K562 (cell line): Measurements from ENCODE around the gene SMARCC1. TPM values are rescaled to one million over a fixed set of nuclear protein-coding genes. Genes with fewer than 3 reads are reported as not detected.
A peak's percentile ranks its signal among the peaks of the same experiment; 100 is the strongest.

ENCODE experiments used
- BMI1 ChIP-seq: fragments of 150-350 bp; IDR thresholded peaks from 2 replicates; pipeline ENCODE4 v1.6.1; 2014; ENCODE audit warnings: low read length
- DNMT1 ChIP-seq: fragments of 450-650 bp; IDR thresholded peaks from 2 replicates; pipeline ENCODE4 v1.6.1; 2016; ENCODE audit warnings: antibody characterized with exemption, mild to moderate bottlenecking
- GABPB1 ChIP-seq: sonication (generic); formaldehyde crosslinking; IDR thresholded peaks from 2 replicates; pipeline ENCODE4 v1.8.0; 2022; ENCODE audit warnings: mild to moderate bottlenecking, missing genetic modification reagents
- GATAD2A ChIP-seq: fragments of 450-650 bp; IDR thresholded peaks from 2 replicates; pipeline ENCODE4 v1.6.1; 2017
- MAFG ChIP-seq: fragments of 450-650 bp; conservative IDR thresholded peaks from 2 replicates; pipeline ENCODE4 v1.6.1; 2016; ENCODE audit warnings: missing genetic modification characterization, missing compliant biosample characterization
- MAZ ChIP-seq, 2 experiments: fragments of 450-650 bp in 1 of 2; sonication (generic) in 1 of 2; formaldehyde crosslinking; IDR thresholded peaks in 1 of 2; conservative IDR thresholded peaks in 1 of 2; 2 replicates each; pipeline versions ENCODE4 v1.4.0 to v1.5.0; 2020; ENCODE audit warnings: mild to moderate bottlenecking in 1 of 2, missing genetic modification reagents in 1 of 2
- NFRKB ChIP-seq: fragments of 450-650 bp; IDR thresholded peaks from 2 replicates; pipeline ENCODE4 v1.6.1; 2016; ENCODE audit warnings: low read depth
- NRF1 ChIP-seq, 2 experiments: fragments of 450-650 bp; IDR thresholded peaks in 1 of 2; conservative IDR thresholded peaks in 1 of 2; 2 replicates each; pipeline ENCODE4 v1.6.1; 2014; ENCODE audit warnings: mild to moderate bottlenecking in 2 of 2
- RCOR1 ChIP-seq, 2 experiments: IDR thresholded peaks; 2 replicates each; pipeline ENCODE4 v1.6.1; 2012; ENCODE audit warnings: low read depth in 2 of 2, low read length in 2 of 2, borderline replicate concordance in 1 of 2, improper control_type of control experiment in 1 of 2
- RFX7 ChIP-seq: fragments of 250-450 bp; sonication (Bioruptor Pico); IDR thresholded peaks from 2 replicates; pipeline ENCODE4 v1.5.1; 2021; ENCODE audit warnings: mild to moderate bottlenecking
- SRSF3 ChIP-seq: fragments of 200-400 bp; formaldehyde crosslinking; IDR thresholded peaks from 2 replicates; pipeline ENCODE4 v1.6.1; 2016; ENCODE audit warnings: mild to moderate bottlenecking, low read length, moderate library complexity; ENCODE audit not compliant: insufficient read depth
- SUPT5H ChIP-seq: fragments of 450-650 bp; IDR thresholded peaks from 2 replicates; pipeline ENCODE4 v1.6.1; 2016
- TAF7 ChIP-seq: fragments of 450-650 bp; IDR thresholded peaks from 2 replicates; pipeline ENCODE4 v1.6.1; 2016; ENCODE audit warnings: missing genetic modification characterization, missing compliant biosample characterization
- ZNF134 ChIP-seq: fragments of 250-450 bp; sonication (Bioruptor Pico); conservative IDR thresholded peaks from 2 replicates; pipeline ENCODE4 v1.4.0; 2020
- ZNF239 ChIP-seq: fragments of 250-450 bp; sonication (Bioruptor Pico); IDR thresholded peaks from 2 replicates; pipeline ENCODE4 v1.4.0; 2020; ENCODE audit warnings: mild to moderate bottlenecking
- ZNF76 ChIP-seq: fragments of 250-450 bp; sonication (Bioruptor Pico); IDR thresholded peaks from 2 replicates; pipeline ENCODE4 v1.4.0; 2020; ENCODE audit warnings: mild to moderate bottlenecking, moderate library complexity, borderline replicate concordance
- polyA plus RNA-seq, 8 experiments: library from polyadenylated mRNA; depleted of rRNA in 4 of 8; stranded (reverse) in 5 of 8; unstranded in 3 of 8; fragments of >200 nt; fragmentation: Nextera tagmentation in 2 of 8; fragmentation: Illumina TruSeq in 1 of 8; extraction: Ambion mirVana in 2 of 8; extraction: Trizol in 1 of 8; gene quantifications; 2 replicates each; pipeline versions ENCODE4 v1.2.1 to v1.2.3, GENCODE V29; 2011 to 2014; ENCODE audit warnings: inconsistent platforms in 1 of 8, missing spikeins in 1 of 8
- total RNA-seq, 7 experiments: library from RNA; depleted of rRNA in 6 of 7; stranded (reverse); fragments of >200 nt in 6 of 7; fragmentation: Illumina TruSeq in 2 of 7; extraction: Trizol in 2 of 7; gene quantifications; 2 replicates each; pipeline versions ENCODE4 v1.2.1 to v1.2.3, GENCODE V29; 2011 to 2021; ENCODE audit warnings: low replicate concordance in 1 of 7
- TF ChIP-seq, protein P1 (sequence below): fragments of 250-450 bp; sonication (Bioruptor Pico); IDR thresholded peaks from 2 replicates; pipeline ENCODE4 v1.9.0; 2021; ENCODE audit warnings: mild to moderate bottlenecking, inconsistent platforms
- TF ChIP-seq, protein P2 (sequence below): fragments of 150-350 bp; conservative IDR thresholded peaks from 2 replicates; pipeline ENCODE4 v1.6.1; 2014; ENCODE audit warnings: low read length
- TF ChIP-seq, protein P3 (sequence below), 2 experiments: fragments of 150-350 bp in 1 of 2; IDR thresholded peaks; 2 replicates each; pipeline ENCODE4 v1.6.1; 2012 to 2016; ENCODE audit warnings: low read depth in 2 of 2, low read length in 2 of 2, mild to moderate bottlenecking in 1 of 2, moderate library complexity in 1 of 2

The SMARCC1 gene
- total and polyA plus RNA-seq, 9 of the 15 experiments (the other 6 are each of a cell fraction or from before 2014, with no cell fraction given): 20.7 to 199 (median 66.0) TPM

DNA sequence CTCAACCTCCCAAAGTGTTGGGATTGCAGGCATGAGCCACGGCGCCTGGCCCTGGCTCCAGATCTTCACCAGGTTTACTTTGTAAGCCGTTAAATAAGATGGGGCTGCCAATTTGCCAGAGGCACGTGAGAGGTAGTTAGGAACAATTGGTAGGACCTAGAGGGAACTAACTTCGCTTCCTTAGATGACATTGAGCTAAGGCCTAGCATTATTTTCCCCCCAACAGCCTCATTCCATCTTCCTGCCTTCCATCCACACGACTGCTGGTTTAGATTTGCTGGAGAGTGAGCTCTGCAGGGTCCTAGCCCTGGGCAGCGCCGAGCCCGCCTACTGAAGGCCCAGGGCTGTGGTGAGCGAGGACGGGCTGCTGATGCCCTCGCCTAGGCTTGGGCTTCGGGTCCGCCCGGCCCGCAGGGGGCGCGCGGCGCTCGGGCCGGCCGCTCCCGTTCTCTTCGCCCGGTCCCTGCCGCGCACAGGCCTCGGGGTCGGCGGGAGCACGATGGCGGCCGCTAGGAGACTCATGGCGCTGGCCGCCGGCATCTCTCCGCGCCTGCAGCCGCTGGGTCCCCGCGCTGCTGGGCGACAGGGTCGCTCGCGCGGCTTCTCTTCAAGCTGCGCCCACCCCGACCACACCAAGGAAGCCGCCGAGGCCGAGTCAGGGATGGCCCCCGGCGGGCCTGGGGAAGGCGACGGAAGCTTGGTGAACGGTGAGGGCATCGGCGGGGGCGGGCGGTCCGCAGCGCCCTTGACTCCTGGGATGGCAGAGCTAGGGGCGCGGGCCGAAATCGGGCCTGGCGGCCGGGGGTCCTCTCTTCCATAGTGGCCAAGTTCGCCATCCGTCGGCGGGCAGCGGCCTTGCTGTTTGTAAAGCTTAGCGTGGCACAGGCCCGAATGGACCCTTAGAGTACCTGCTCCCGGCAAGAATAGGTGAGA is 43.1 kb upstream of the SMARCC1 start (continued):
- TF ChIP-seq DNMT1 (no peak), NRF1 (conservative IDR thresholded peaks at IDR 0.05 in 1 of 2, IDR thresholded peaks at IDR 0.05 in 1 of 2) (peak; percentile 53 to 64; a peak in 3 of 4 replicates), MAFG (no peak), SUPT5H (peak; percentile 94), RCOR1 (IDR thresholded peaks at IDR 0.05; ENCODE audit: borderline replicate concordance in 1 of 2, low read depth in 2 of 2, low read length in 2 of 2) (peak in 1 of 2 experiments; percentile 77; a peak in 3 of 4 replicates), TAF7 (tag) (peak; percentile 78), BMI1 (no peak), MAZ (CRISPR knock-in tag; conservative IDR thresholded peaks at IDR 0.05 in 1 of 2, IDR thresholded peaks at IDR 0.05 in 1 of 2) (peak; percentile 71 to 86), ZNF76 (CRISPR knock-in tag) (no peak), ZNF134 (CRISPR knock-in tag) (peak; percentile 60), SRSF3 (0 out of 2 replicates have a peak, but pooled peaks have one; percentile 83), GATAD2A (0 out of 2 replicates have a peak, but pooled peaks have one; percentile 43), ZNF239 (CRISPR knock-in tag) (0 out of 2 replicates have a peak, but pooled peaks have one; percentile 8), RFX7 (CRISPR knock-in tag) (0 out of 2 replicates have a peak, but pooled peaks have one; percentile 42), GABPB1 (CRISPR knock-in tag) (peak; percentile 79; the same call in 1 of the 2 replicates), NFRKB (peak; percentile 81; the same call in 1 of the 2 replicates)
- TF ChIP-seq, protein P1, sequence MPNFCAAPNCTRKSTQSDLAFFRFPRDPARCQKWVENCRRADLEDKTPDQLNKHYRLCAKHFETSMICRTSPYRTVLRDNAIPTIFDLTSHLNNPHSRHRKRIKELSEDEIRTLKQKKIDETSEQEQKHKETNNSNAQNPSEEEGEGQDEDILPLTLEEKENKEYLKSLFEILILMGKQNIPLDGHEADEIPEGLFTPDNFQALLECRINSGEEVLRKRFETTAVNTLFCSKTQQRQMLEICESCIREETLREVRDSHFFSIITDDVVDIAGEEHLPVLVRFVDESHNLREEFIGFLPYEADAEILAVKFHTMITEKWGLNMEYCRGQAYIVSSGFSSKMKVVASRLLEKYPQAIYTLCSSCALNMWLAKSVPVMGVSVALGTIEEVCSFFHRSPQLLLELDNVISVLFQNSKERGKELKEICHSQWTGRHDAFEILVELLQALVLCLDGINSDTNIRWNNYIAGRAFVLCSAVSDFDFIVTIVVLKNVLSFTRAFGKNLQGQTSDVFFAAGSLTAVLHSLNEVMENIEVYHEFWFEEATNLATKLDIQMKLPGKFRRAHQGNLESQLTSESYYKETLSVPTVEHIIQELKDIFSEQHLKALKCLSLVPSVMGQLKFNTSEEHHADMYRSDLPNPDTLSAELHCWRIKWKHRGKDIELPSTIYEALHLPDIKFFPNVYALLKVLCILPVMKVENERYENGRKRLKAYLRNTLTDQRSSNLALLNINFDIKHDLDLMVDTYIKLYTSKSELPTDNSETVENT (CRISPR knock-in tag): peak; percentile 100
- TF ChIP-seq, protein P2, sequence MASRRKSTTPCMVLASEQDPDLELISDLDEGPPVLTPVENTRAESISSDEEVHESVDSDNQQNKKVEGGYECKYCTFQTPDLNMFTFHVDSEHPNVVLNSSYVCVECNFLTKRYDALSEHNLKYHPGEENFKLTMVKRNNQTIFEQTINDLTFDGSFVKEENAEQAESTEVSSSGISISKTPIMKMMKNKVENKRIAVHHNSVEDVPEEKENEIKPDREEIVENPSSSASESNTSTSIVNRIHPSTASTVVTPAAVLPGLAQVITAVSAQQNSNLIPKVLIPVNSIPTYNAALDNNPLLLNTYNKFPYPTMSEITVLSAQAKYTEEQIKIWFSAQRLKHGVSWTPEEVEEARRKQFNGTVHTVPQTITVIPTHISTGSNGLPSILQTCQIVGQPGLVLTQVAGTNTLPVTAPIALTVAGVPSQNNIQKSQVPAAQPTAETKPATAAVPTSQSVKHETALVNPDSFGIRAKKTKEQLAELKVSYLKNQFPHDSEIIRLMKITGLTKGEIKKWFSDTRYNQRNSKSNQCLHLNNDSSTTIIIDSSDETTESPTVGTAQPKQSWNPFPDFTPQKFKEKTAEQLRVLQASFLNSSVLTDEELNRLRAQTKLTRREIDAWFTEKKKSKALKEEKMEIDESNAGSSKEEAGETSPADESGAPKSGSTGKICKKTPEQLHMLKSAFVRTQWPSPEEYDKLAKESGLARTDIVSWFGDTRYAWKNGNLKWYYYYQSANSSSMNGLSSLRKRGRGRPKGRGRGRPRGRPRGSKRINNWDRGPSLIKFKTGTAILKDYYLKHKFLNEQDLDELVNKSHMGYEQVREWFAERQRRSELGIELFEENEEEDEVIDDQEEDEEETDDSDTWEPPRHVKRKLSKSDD: 0 out of 2 replicates have a peak, but pooled peaks have one; percentile 29
- TF ChIP-seq, protein P3, sequence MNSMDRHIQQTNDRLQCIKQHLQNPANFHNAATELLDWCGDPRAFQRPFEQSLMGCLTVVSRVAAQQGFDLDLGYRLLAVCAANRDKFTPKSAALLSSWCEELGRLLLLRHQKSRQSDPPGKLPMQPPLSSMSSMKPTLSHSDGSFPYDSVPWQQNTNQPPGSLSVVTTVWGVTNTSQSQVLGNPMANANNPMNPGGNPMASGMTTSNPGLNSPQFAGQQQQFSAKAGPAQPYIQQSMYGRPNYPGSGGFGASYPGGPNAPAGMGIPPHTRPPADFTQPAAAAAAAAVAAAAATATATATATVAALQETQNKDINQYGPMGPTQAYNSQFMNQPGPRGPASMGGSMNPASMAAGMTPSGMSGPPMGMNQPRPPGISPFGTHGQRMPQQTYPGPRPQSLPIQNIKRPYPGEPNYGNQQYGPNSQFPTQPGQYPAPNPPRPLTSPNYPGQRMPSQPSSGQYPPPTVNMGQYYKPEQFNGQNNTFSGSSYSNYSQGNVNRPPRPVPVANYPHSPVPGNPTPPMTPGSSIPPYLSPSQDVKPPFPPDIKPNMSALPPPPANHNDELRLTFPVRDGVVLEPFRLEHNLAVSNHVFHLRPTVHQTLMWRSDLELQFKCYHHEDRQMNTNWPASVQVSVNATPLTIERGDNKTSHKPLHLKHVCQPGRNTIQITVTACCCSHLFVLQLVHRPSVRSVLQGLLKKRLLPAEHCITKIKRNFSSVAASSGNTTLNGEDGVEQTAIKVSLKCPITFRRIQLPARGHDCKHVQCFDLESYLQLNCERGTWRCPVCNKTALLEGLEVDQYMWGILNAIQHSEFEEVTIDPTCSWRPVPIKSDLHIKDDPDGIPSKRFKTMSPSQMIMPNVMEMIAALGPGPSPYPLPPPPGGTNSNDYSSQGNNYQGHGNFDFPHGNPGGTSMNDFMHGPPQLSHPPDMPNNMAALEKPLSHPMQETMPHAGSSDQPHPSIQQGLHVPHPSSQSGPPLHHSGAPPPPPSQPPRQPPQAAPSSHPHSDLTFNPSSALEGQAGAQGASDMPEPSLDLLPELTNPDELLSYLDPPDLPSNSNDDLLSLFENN (IDR thresholded peaks at IDR 0.05; ENCODE audit: low read depth in 2 of 2, low read length in 2 of 2): peak in 1 of 2 experiments; percentile 73; a peak in 1 of 4 replicates
